IPS-18c (cell line): ENCODE measurements around the gene FAM221B.
A peak's percentile ranks its signal among the peaks of the same experiment; 100 is the strongest.

Experiments
- H3K4me3 ChIP-seq: 2 replicates; pipeline ENCODE4 v1.7.0; 2013; ENCODE audit warnings: low read depth, mild to moderate bottlenecking, low read length, moderate library complexity; ENCODE audit not compliant: insufficient read depth
- H3K9me3 ChIP-seq: one replicate; pipeline ENCODE4 v1.6.1; 2013; ENCODE audit warnings: mild to moderate bottlenecking, low read length, moderate library complexity; ENCODE audit not compliant: control insufficient read depth, insufficient read depth

FAM221B gene

GRCh38 chr9:35854091-35854762 is 25.7 kb upstream of the FAM221B start:
- Histone ChIP-seq H3K4me3 (no peak overlapping the region), H3K9me3 (no peaks in the 10 kb centered on the region)

GRCh38 chr9:35852876-35853865 is 24.6 kb upstream of the FAM221B start:
- Histone ChIP-seq H3K4me3 (no peak overlapping the region), H3K9me3 (no peaks in the 10 kb centered on the region)

GRCh38 chr9:35852267-35852815 is 23.8 kb upstream of the FAM221B start:
- Histone ChIP-seq H3K9me3 (no peaks in the 10 kb centered on the region), H3K4me3 (no peak overlapping the region)

GRCh38 chr9:35847792-35848572 is 19.4 kb upstream of the FAM221B start:
- H3K9me3 ChIP-seq = no peaks in the 10 kb centered on the region
- H3K4me3 ChIP-seq = no peak overlapping the region

- Histone ChIP-seq H3K9me3 (no peaks in the 10 kb centered on the region), H3K4me3 (peak overlapping the region; percentile 55)
These were observed 17.6 kb upstream of the FAM221B start for GRCh38 chr9:35845824-35846771.

- H3K9me3 ChIP-seq = no peaks in the 10 kb centered on the region
- 0 out of 2 replicates have a peak overlapping the region, but pooled peaks have one; percentile 55 for H3K4me3 ChIP-seq
These were observed 16.2 kb upstream of the FAM221B start for GRCh38 chr9:35844628-35845270.

GRCh38 chr9:35842795-35843194 is 14.3 kb upstream of the FAM221B start:
- no peaks in the 10 kb centered on the region for H3K9me3 ChIP-seq
- H3K4me3 ChIP-seq = no peak overlapping the region

- H3K9me3 ChIP-seq = no peaks in the 10 kb centered on the region
- H3K4me3 ChIP-seq = no peak overlapping the region
These were observed 13.7 kb upstream of the FAM221B start for GRCh38 chr9:35842020-35842745.

- H3K9me3 ChIP-seq = no peaks in the 10 kb centered on the region
- H3K4me3 ChIP-seq = no peak overlapping the region
These were observed 13.0 kb upstream of the FAM221B start for GRCh38 chr9:35841645-35841900.

- no peak overlapping the region for H3K4me3 ChIP-seq
- no peaks in the 10 kb centered on the region for H3K9me3 ChIP-seq
These were observed 12.5 kb upstream of the FAM221B start for GRCh38 chr9:35840881-35841644.

GRCh38 chr9:35839926-35840325 is 11.4 kb upstream of the FAM221B start:
- no peak overlapping the region for H3K4me3 ChIP-seq

GRCh38 chr9:35836595-35836994 is 8.1 kb upstream of the FAM221B start:
- no peaks in the 10 kb centered on the region for H3K9me3 ChIP-seq
- H3K4me3 ChIP-seq = no peak overlapping the region

More at GRCh38 chr9:35839926-35840325, 11.4 kb upstream of the FAM221B start:
- no peaks in the 10 kb centered on the region for H3K9me3 ChIP-seq

GRCh38 chr9:35835766-35836165 is 7.2 kb upstream of the FAM221B start:
- H3K9me3 ChIP-seq = no peaks in the 10 kb centered on the region
- no peak overlapping the region for H3K4me3 ChIP-seq

GRCh38 chr9:35835216-35835632 is 6.7 kb upstream of the FAM221B start:
- Histone ChIP-seq H3K4me3 (no peak overlapping the region), H3K9me3 (no peaks in the 10 kb centered on the region)
